ENCODE measurements around the gene GUCA2A. TPM values are rescaled to one million over a fixed set of nuclear protein-coding genes. Genes with fewer than 3 reads are reported as not detected.

The GUCA2A gene
- total RNA-seq, 1 experiment from 2014 or later, result not detected

- no peak overlapping the region for H2BK5ac ChIP-seq (ENCODE audit: insufficient read length, low read length)
- H3K4me1 Mint-ChIP-seq, result peaks cover 3% of the 10 kb centered on the region in 2 experiments; a peak in 1 of 4 replicates
- H4K8ac ChIP-seq (replicated peaks; ENCODE audit: insufficient read length, low read depth, low read length), result no peak overlapping the region
- no peaks in the 10 kb centered on the region for H3K23me2 ChIP-seq (ENCODE audit: insufficient read length, low read depth, low read length, poor library complexity, severe bottlenecking)
- H3K36me3 Mint-ChIP-seq (ENCODE audit: insufficient read depth in 1 of 3, low read depth in 3 of 3), result peaks cover 11 to 38% (median 18%) of the 10 kb centered on the region in 3 experiments; a peak in 6 of 7 replicates
- H3K27me3 Mint-ChIP-seq (ENCODE audit: low read depth), result no peaks in the 10 kb centered on the region; the same call in 1 of the 2 replicates
- no CpG with 5 or more reads among the region's 3 CpGs for WGBS (ENCODE audit: extremely low coverage, insufficient read length, low lambda C conversion rate)
- no peaks in the 10 kb centered on the region for H3K79me2 ChIP-seq (ENCODE audit: insufficient read depth, low read length)
- H2BK15ac ChIP-seq (ENCODE audit: low read depth, low read length), result no peak overlapping the region
- H3K27ac ChIP-seq (ENCODE audit: insufficient read length, low read depth, low read length), result no peak overlapping the region
- H3K14ac ChIP-seq (ENCODE audit: insufficient read depth, low read length), result no peak overlapping the region
- H2BK120ac ChIP-seq (ENCODE audit: low read depth, low read length, poor library complexity, severe bottlenecking), result no peak overlapping the region
- H3K4ac ChIP-seq (ENCODE audit: low read depth, low read length), result no peak overlapping the region
- no peak overlapping the region for H2BK20ac ChIP-seq (ENCODE audit: low read depth, low read length, poor library complexity, severe bottlenecking)
- no peak overlapping the region for H3K23ac ChIP-seq (ENCODE audit: insufficient read length, low read depth, low read length)
- H3K9ac ChIP-seq (ENCODE audit: extremely low read depth, insufficient read length, low read length), result no peak overlapping the region
- no peak for DNase-seq
- no peaks in the 10 kb centered on the region for H3K79me1 ChIP-seq (ENCODE audit: insufficient read depth, low read depth, low read length, poor library complexity, severe bottlenecking)
- H2AFZ ChIP-seq (ENCODE audit: low read length), result no peak overlapping the region
- H2BK12ac ChIP-seq (ENCODE audit: insufficient read length, low read depth, low read length), result no peak overlapping the region
- H3K9me3 ChIP-seq (ENCODE audit: control insufficient read depth, low read depth, low read length), result no peaks in the 10 kb centered on the region
- H3T11ph ChIP-seq (ENCODE audit: low read length), result no peak overlapping the region
- no peak overlapping the region for H3K27ac Mint-ChIP-seq
- H3K18ac ChIP-seq (ENCODE audit: insufficient read length, low read depth, low read length), result no peak overlapping the region
- H3K4me1 ChIP-seq (ENCODE audit: insufficient read depth, low read length), result no peaks in the 10 kb centered on the region
- H2AK5ac ChIP-seq (ENCODE audit: insufficient read length, low read length), result no peak overlapping the region
- H3K4me2 ChIP-seq (ENCODE audit: insufficient read depth, insufficient read length, low read length), result no peak overlapping the region
- TF ChIP-seq CTCF (conservative IDR thresholded peaks at IDR 0.05), result no peak
- no peak overlapping the region for H3K56ac ChIP-seq (ENCODE audit: insufficient read length, low read depth, low read length)
- no peak overlapping the region for H4K91ac ChIP-seq (ENCODE audit: insufficient read length, low read depth, low read length)
- H4K5ac ChIP-seq (ENCODE audit: insufficient read length, low read depth, low read length), result no peak overlapping the region
- no peaks in the 10 kb centered on the region for H3K27me3 ChIP-seq (ENCODE audit: insufficient read depth, low read length)
- no peaks in the 10 kb centered on the region for H4K20me1 ChIP-seq (ENCODE audit: control insufficient read depth, insufficient read depth, insufficient read length)
- no peaks in the 10 kb centered on the region for H3K9me3 Mint-ChIP-seq
- H3K4me3 Mint-ChIP-seq, result no peak overlapping the region
Measured at GRCh38 chr1:42195841-42196240, 31.3 kb upstream of the GUCA2A start.

Measured in H9 (cell line).